WTC11 (cell line): ENCODE measurements around the gene MYL7. TPM values are rescaled to one million over a fixed set of nuclear protein-coding genes. Genes with fewer than 3 reads are reported as not detected.

Source experiments
- ATAC-seq: fragments of 200-7000 bp; cut with Tn5 transposase; 2 replicates; pipeline ENCODE4 v1.10.0; 2021; ENCODE audit warnings: mild to moderate bottlenecking, moderate library complexity
- CTCF ChIA-PET: fragments of 300-600 bp; sonication (Branson Sonifier 250); formaldehyde crosslinking; loops from one replicate; lab custom pipeline; 2021; ENCODE audit warnings: antibody characterized with exemption; lab: Charles Lee
- POLR2A ChIA-PET: fragments of 350-600 bp; sonication (Branson Sonifier 250); formaldehyde crosslinking; loops from one replicate; lab custom pipeline; 2021; ENCODE audit warnings: antibody characterized with exemption; lab: Charles Lee
- DNase-seq: peaks from one replicate; pipeline ENCODE4 v3.0.0; 2021; ENCODE audit warnings: low spot score
- H3K27ac Mint-ChIP-seq: 2 replicates; pipeline ENCODE4 v1.8.0; 2021; ENCODE audit warnings: mixed read lengths
- H3K27me3 Mint-ChIP-seq: 2 replicates; pipeline ENCODE4 v1.8.0; 2021; ENCODE audit warnings: low read depth, mild to moderate bottlenecking, moderate library complexity, mixed read lengths
- H3K36me3 Mint-ChIP-seq: 2 replicates; pipeline ENCODE4 v1.8.0; 2021; ENCODE audit warnings: mixed read lengths
- H3K4me1 Mint-ChIP-seq: 2 replicates; pipeline ENCODE4 v1.8.0; 2022; ENCODE audit warnings: mixed read lengths
- H3K4me3 Mint-ChIP-seq: 2 replicates; pipeline ENCODE4 v1.8.0; 2021; ENCODE audit warnings: mild to moderate bottlenecking, moderate library complexity, mixed read lengths
- H3K9me3 Mint-ChIP-seq: 2 replicates; pipeline ENCODE4 v1.8.0; 2021; ENCODE audit warnings: mixed read lengths
- AR ChIP-seq: fragments of 250-450 bp; sonication (Bioruptor Pico); IDR thresholded peaks from 2 replicates; pipeline ENCODE4 v1.9.0; 2021; ENCODE audit warnings: mild to moderate bottlenecking
- CREM ChIP-seq: sonication (generic); formaldehyde crosslinking; IDR thresholded peaks from 2 replicates; pipeline ENCODE4 v1.8.1; 2022; ENCODE audit warnings: mild to moderate bottlenecking, missing genetic modification reagents, moderate library complexity
- CTCF ChIP-seq: fragments of 200-600 bp; IDR thresholded peaks from 2 replicates; pipeline ENCODE4 v1.8.0; 2022; ENCODE audit warnings: antibody characterized with exemption
- E2F5 ChIP-seq: sonication (generic); formaldehyde crosslinking; IDR thresholded peaks from 2 replicates; pipeline ENCODE4 v1.8.1; 2022; ENCODE audit warnings: mild to moderate bottlenecking, moderate library complexity, missing genetic modification reagents
- EMX1 ChIP-seq: fragments of 250-450 bp; sonication (Bioruptor Pico); IDR thresholded peaks from 2 replicates; pipeline ENCODE4 v1.8.0; 2021; ENCODE audit warnings: mild to moderate bottlenecking
- FOXK1 ChIP-seq: sonication (generic); formaldehyde crosslinking; IDR thresholded peaks from 2 replicates; pipeline ENCODE4 v1.8.0; 2022; ENCODE audit warnings: mild to moderate bottlenecking, moderate library complexity, missing genetic modification reagents
- HMGA2 ChIP-seq: fragments of 250-450 bp; sonication (Bioruptor Pico); IDR thresholded peaks from 2 replicates; pipeline ENCODE4 v1.4.0; 2021; ENCODE audit warnings: mild to moderate bottlenecking, moderate library complexity
- MAX ChIP-seq: sonication (generic); formaldehyde crosslinking; IDR thresholded peaks from 2 replicates; pipeline ENCODE4 v1.8.0; 2022; ENCODE audit warnings: mild to moderate bottlenecking, missing genetic modification reagents
- NR3C1 ChIP-seq: sonication (generic); formaldehyde crosslinking; conservative IDR thresholded peaks from 2 replicates; pipeline ENCODE4 v1.8.1; 2023; ENCODE audit warnings: low read depth, mild to moderate bottlenecking, missing genetic modification reagents
- RELA ChIP-seq: sonication (generic); formaldehyde crosslinking; IDR thresholded peaks from 2 replicates; pipeline ENCODE4 v1.8.1; 2022; ENCODE audit warnings: missing genetic modification reagents, mild to moderate bottlenecking, borderline replicate concordance
- SMAD3 ChIP-seq: sonication (generic); formaldehyde crosslinking; IDR thresholded peaks from 2 replicates; pipeline ENCODE4 v1.8.0; 2022; ENCODE audit warnings: missing genetic modification reagents, mild to moderate bottlenecking, borderline replicate concordance
- SOX15 ChIP-seq: fragments of 250-450 bp; sonication (Bioruptor Pico); IDR thresholded peaks from 2 replicates; pipeline ENCODE4 v1.9.0; 2021; ENCODE audit warnings: mild to moderate bottlenecking
- TEAD4 ChIP-seq: sonication (generic); formaldehyde crosslinking; IDR thresholded peaks from 2 replicates; pipeline ENCODE4 v1.8.0; 2022; ENCODE audit warnings: mild to moderate bottlenecking, missing genetic modification reagents
- USF1 ChIP-seq: sonication (generic); formaldehyde crosslinking; IDR thresholded peaks from 2 replicates; pipeline ENCODE4 v1.8.0; 2022; ENCODE audit warnings: mild to moderate bottlenecking, missing genetic modification reagents
- ZMAT4 ChIP-seq: fragments of 250-450 bp; sonication (Bioruptor Pico); IDR thresholded peaks from 2 replicates; pipeline ENCODE4 v1.9.0; 2021; ENCODE audit warnings: mild to moderate bottlenecking
- ZNF232 ChIP-seq: sonication (generic); formaldehyde crosslinking; IDR thresholded peaks from 2 replicates; pipeline ENCODE4 v1.8.0; 2022; ENCODE audit warnings: mild to moderate bottlenecking, missing genetic modification reagents
- ZNF396 ChIP-seq: fragments of 250-450 bp; sonication (Bioruptor Pico); IDR thresholded peaks from 2 replicates; pipeline ENCODE4 v1.8.0; 2021; ENCODE audit warnings: mild to moderate bottlenecking, moderate library complexity, borderline replicate concordance
- total RNA-seq: library from RNA; stranded (reverse); gene quantifications from 3 replicates; pipeline ENCODE4 v1.2.3, GENCODE V29; 2021
- TF ChIP-seq, protein P1 (sequence below): sonication (generic); formaldehyde crosslinking; IDR thresholded peaks from 2 replicates; pipeline ENCODE4 v1.8.1; 2023; ENCODE audit warnings: mild to moderate bottlenecking, missing genetic modification reagents, moderate library complexity

MYL7 gene
- total RNA-seq, 1 experiment from 2014 or later: 0.90 TPM

- H3K36me3 Mint-ChIP-seq: peaks cover 2% of the 10 kb centered on the region; the same call in 1 of the 2 replicates
- POLR2A ChIA-PET: no interaction called here
- no peak overlapping the region for H3K4me3 Mint-ChIP-seq
- no peak for TF ChIP-seq EMX1 (CRISPR knock-in tag)
- no peak for TF ChIP-seq AR
- no peak for TF ChIP-seq HMGA2
- TF ChIP-seq NR3C1: no peak
- TF ChIP-seq CREM (CRISPR knock-in tag): no peak
- TF ChIP-seq CTCF: no peak
- no peak for TF ChIP-seq ZNF232 (CRISPR knock-in tag)
- no peak for TF ChIP-seq USF1 (CRISPR knock-in tag)
- no peak for TF ChIP-seq FOXK1
- TF ChIP-seq ZNF396 (CRISPR knock-in tag): no peak
- no peak for TF ChIP-seq SOX15 (CRISPR knock-in tag)
- TF ChIP-seq SMAD3: no peak
- TF ChIP-seq ZMAT4: no peak
- no peak for TF ChIP-seq RELA (CRISPR knock-in tag)
- TF ChIP-seq E2F5 (CRISPR knock-in tag): no peak
- TF ChIP-seq, protein P1, sequence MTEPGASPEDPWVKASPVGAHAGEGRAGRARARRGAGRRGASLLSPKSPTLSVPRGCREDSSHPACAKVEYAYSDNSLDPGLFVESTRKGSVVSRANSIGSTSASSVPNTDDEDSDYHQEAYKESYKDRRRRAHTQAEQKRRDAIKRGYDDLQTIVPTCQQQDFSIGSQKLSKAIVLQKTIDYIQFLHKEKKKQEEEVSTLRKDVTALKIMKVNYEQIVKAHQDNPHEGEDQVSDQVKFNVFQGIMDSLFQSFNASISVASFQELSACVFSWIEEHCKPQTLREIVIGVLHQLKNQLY (CRISPR knock-in tag): no peak
- no peak for TF ChIP-seq MAX
- no peak for TF ChIP-seq TEAD4 (CRISPR knock-in tag)
- TF ChIP-seq, all 79 proteins: peak for 0
- ATAC-seq (no peak), DNase-seq (no peak)
- peaks cover 14% of the 10 kb centered on the region for H3K4me1 Mint-ChIP-seq
- no peak overlapping the region for H3K27ac Mint-ChIP-seq
- CTCF ChIA-PET: no interaction called here
- peaks cover 14% of the 10 kb centered on the region for H3K27me3 Mint-ChIP-seq
- H3K9me3 Mint-ChIP-seq: no peaks in the 10 kb centered on the region
These were observed 33.0 kb downstream of the MYL7 start for GRCh38 chr7:44107961-44108767.
